ENCODE data around the gene PGAP3.

The PGAP3 gene

GRCh38 chr17:39701012-39701783, 13.3 kb upstream of the PGAP3 start:
- ChIA-PET CTCF (interaction anchor here (0.5 to 3.5 kb wide), 9 partner anchors 10 to 78 kb away, joined by 3 to 22 read pairs (median 4); partner anchors contain the start of genes MIEN1, PGAP3 and PNMT), POLR2A (interaction anchor here (0.7 to 2.4 kb wide), 6 partner anchors 14 to 291 kb away, joined by 3 to 42 read pairs (median 11); partner anchors contain the start of genes MIEN1, PGAP3 and PNMT)
- Histone ChIP-seq H3K27ac (ENCODE audit: extremely low read depth, low read depth, low read length) (no peak overlapping the region), H3K4me3 (ENCODE audit: low read depth, low read length) (peak overlapping the region; percentile 81), H3K9me3 (ENCODE audit: control insufficient read depth, insufficient read depth, low read depth, low read length) (no peaks in the 10 kb centered on the region), H3K36me3 (ENCODE audit: control insufficient read depth in 2 of 2, insufficient read depth in 1 of 2, low read length in 2 of 2) (peaks cover 0 to 22% of the 10 kb centered on the region in 2 experiments; a peak in 1 of 3 replicates), H3K4me1 (ENCODE audit: control insufficient read depth, insufficient read depth, low read length) (peaks cover 13% of the 10 kb centered on the region; the same call in 1 of the 2 replicates)
- peak; percentile 51; the same call in 1 of the 2 replicates for TF ChIP-seq EGR2 (tag by site-specific recombination; IDR thresholded peaks at IDR 0.05; ENCODE audit: low read depth)
- TF ChIP-seq ZSCAN5A (tag by site-specific recombination; IDR thresholded peaks at IDR 0.05) = no peak
- 0 out of 2 replicates have a peak, but pooled peaks have one; percentile 19 for TF ChIP-seq ZBTB48 (tag by site-specific recombination; IDR thresholded peaks at IDR 0.05)
- peak; percentile 23; the same call in 1 of the 2 replicates for TF ChIP-seq ZIC2 (tag by site-specific recombination; IDR thresholded peaks at IDR 0.05)
- peak; percentile 28; the same call in 1 of the 2 replicates for TF ChIP-seq GLIS2 (tag by site-specific recombination; IDR thresholded peaks at IDR 0.05)
- TF ChIP-seq ZNF600 (tag by site-specific recombination; IDR thresholded peaks at IDR 0.05) = 0 out of 2 replicates have a peak, but pooled peaks have one; percentile 29
- no peak for TF ChIP-seq ZFP41 (tag by site-specific recombination; IDR thresholded peaks at IDR 0.05; ENCODE audit: borderline replicate concordance)
- no peak for TF ChIP-seq OSR2 (tag by site-specific recombination; IDR thresholded peaks at IDR 0.05)
- no peak for TF ChIP-seq ZNF548 (tag by site-specific recombination; IDR thresholded peaks at IDR 0.05)
- TF ChIP-seq ZSCAN4 (tag by site-specific recombination; IDR thresholded peaks at IDR 0.05) = no peak
- no peak for TF ChIP-seq ZNF394 (tag by site-specific recombination; IDR thresholded peaks at IDR 0.05; ENCODE audit: borderline replicate concordance)
- no peak for TF ChIP-seq ZNF148 (tag by site-specific recombination; IDR thresholded peaks at IDR 0.05; ENCODE audit: borderline replicate concordance)
- no peak for TF ChIP-seq SP3 (tag by site-specific recombination; IDR thresholded peaks at IDR 0.05)
- TF ChIP-seq ZNF571 (tag by site-specific recombination; IDR thresholded peaks at IDR 0.05) = no peak
- TF ChIP-seq ZNF670 (tag by site-specific recombination; IDR thresholded peaks at IDR 0.05; ENCODE audit: low read depth) = no peak
- no peak for TF ChIP-seq ZNF596 (tag by site-specific recombination; IDR thresholded peaks at IDR 0.05)
- TF ChIP-seq ZNF521 (tag by site-specific recombination; IDR thresholded peaks at IDR 0.05) = no peak
- no peak for TF ChIP-seq ZNF701 (tag by site-specific recombination; IDR thresholded peaks at IDR 0.05)
- peak; percentile 70 for TF ChIP-seq GLIS1 (tag by site-specific recombination; IDR thresholded peaks at IDR 0.05)
- TF ChIP-seq ZFHX2 (tag by site-specific recombination; conservative IDR thresholded peaks at IDR 0.05) = peak; percentile 78
- no peak for TF ChIP-seq SP7 (tag by site-specific recombination; IDR thresholded peaks at IDR 0.05)

Measured in HEK293 (cell line).